ENCODE results near the gene C9orf72. TPM values are rescaled to one million over a fixed set of nuclear protein-coding genes. Genes with fewer than 3 reads are reported as not detected.

Gene C9orf72
- total and polyA plus RNA-seq, 2 donors from 2014 or later, result 5.6 to 16.1 TPM

DNA sequence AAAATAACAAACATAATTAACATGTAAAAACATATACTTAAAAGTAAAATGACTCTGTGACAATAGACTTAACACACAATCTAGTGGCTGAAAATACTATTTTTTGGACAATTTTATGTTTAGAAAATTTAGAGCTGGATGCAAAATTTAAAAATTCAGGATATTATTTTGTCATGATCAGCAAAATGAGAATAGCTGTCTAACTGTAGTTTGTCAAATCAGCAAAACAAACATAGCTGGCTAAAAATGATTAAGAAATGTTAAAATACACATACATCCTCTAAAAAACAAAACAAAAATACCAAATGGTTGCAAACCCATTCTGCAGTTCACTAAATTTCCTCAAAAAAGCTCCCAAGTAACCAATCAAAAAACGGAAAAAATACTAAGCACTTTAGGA, 18.6 kb downstream of the C9orf72 start:
- Histone ChIP-seq H3K9ac (ENCODE audit: low read length in 3 of 3) (no peak overlapping the region), H3K27me3 (ENCODE audit: control insufficient read depth, insufficient read depth, low read length) (no peaks in the 10 kb centered on the region), H3K4me1 (ENCODE audit: control insufficient read depth in 2 of 3, insufficient read depth in 2 of 3, low read depth in 1 of 3, low read length in 3 of 3) (no peaks in the 10 kb centered on the region), H3K9me3 (ENCODE audit: control insufficient read depth in 2 of 3, insufficient read depth in 1 of 3, low read length in 3 of 3) (no peaks in the 10 kb centered on the region), H3K27ac (ENCODE audit: low read depth in 2 of 2, low read length in 2 of 2) (no peak overlapping the region), H3K36me3 (ENCODE audit: control insufficient read depth in 2 of 3, insufficient read depth in 3 of 3, low read length in 3 of 3) (peaks cover 5 to 17% (median 7%) of the 10 kb centered on the region in 3 donors), H3K4me3 (ENCODE audit: low read length in 3 of 3) (no peak overlapping the region)
- no peak for DNase-seq
- intact Hi-C loops (cut with DNase I), result loop anchor here (5.0 kb wide), 1 partner anchor 222 kb away; no protein-coding TSS in a partner anchor
- no peak for FAIRE-seq
- TF ChIP-seq, protein P1, sequence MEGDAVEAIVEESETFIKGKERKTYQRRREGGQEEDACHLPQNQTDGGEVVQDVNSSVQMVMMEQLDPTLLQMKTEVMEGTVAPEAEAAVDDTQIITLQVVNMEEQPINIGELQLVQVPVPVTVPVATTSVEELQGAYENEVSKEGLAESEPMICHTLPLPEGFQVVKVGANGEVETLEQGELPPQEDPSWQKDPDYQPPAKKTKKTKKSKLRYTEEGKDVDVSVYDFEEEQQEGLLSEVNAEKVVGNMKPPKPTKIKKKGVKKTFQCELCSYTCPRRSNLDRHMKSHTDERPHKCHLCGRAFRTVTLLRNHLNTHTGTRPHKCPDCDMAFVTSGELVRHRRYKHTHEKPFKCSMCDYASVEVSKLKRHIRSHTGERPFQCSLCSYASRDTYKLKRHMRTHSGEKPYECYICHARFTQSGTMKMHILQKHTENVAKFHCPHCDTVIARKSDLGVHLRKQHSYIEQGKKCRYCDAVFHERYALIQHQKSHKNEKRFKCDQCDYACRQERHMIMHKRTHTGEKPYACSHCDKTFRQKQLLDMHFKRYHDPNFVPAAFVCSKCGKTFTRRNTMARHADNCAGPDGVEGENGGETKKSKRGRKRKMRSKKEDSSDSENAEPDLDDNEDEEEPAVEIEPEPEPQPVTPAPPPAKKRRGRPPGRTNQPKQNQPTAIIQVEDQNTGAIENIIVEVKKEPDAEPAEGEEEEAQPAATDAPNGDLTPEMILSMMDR (IDR thresholded peaks at IDR 0.05; ENCODE audit: borderline replicate concordance, extremely low read depth, insufficient read depth), result no peak

DNA sequence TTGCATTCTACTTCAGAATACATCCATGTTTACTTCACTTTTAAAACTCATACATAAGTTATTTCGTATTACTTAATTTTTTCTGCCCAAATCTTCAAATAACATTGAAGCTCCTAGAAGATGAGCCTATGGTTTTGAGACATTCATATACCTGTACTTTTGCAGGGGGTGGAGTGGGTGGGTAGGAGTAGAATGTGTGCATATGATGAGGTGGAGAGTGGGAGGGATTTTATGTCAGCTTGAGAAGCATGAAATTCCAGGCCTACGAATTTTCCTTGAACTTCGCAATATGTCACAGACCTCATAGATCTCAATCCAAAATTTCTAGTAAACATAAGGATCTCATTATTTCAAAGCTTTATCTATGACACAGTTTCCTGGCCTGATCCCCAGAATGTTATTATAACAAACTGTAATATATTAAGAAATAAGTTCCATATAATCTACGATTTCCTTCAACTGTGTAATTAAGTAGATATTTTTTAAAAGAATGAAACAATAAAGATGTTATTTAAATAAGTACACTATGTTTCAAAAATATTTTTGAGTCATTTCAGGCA, 24.0 kb downstream of the C9orf72 start:
- no peaks in the 10 kb centered on the region for H3K9me3 ChIP-seq (ENCODE audit: control insufficient read depth in 2 of 3, insufficient read depth in 1 of 3, low read length in 3 of 3)
- no peaks in the 10 kb centered on the region for H3K4me1 ChIP-seq (ENCODE audit: control insufficient read depth in 2 of 3, insufficient read depth in 2 of 3, low read depth in 1 of 3, low read length in 3 of 3)
- H3K9ac ChIP-seq (ENCODE audit: low read length in 3 of 3), result no peak overlapping the region
- TF ChIP-seq, protein P1 (IDR thresholded peaks at IDR 0.05; ENCODE audit: borderline replicate concordance, extremely low read depth, insufficient read depth), result no peak
- DNase-seq, result peak in 1 of 5 donors; percentile 69
- intact Hi-C loops (cut with DNase I), result no loop called here
- no peak overlapping the region for H3K4me3 ChIP-seq (ENCODE audit: low read length in 3 of 3)
- FAIRE-seq, result no peak
- H3K27me3 ChIP-seq (ENCODE audit: control insufficient read depth, insufficient read depth, low read length), result no peaks in the 10 kb centered on the region
- peaks cover 0 to 5% (median 0%) of the 10 kb centered on the region in 3 donors for H3K36me3 ChIP-seq (ENCODE audit: control insufficient read depth in 2 of 3, insufficient read depth in 3 of 3, low read length in 3 of 3)
- no peak overlapping the region for H3K27ac ChIP-seq (ENCODE audit: low read depth in 2 of 2, low read length in 2 of 2)

DNA sequence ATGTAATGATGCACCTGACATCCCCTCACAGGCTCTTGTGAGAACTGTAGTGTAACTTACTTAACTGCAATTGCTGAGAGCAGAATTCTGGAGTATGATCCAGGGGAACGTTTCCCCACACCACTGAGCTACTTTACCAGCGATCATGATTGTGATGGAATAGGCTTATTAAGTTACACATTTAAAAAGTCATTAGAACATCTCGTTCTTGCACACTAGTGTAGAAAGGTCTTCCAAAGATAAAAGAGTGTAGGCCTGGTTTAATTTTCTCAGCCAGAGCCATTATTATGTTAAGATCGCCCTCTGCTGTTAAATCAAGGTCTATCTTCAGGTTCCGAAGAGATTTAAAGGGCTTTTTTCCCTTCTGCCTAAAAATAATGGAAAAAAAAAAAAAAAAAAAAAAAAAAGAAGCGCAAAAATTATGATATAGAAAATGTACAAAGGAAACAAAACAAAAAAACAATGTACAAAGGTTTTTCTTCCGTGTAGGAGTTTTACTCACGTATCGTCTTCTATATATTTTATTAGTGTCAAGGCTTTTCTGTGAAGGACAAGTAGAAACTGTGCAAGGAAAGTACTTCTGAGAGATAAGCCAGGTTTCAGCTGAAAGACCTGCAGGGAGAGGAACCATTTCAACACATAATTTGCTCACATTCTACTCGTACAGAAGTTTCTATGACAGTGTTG, 25.1 kb downstream of the C9orf72 start:
- DNase-seq (peak in 2 of 5 donors; percentile 78 to 79), FAIRE-seq (peak; percentile 97)
- Histone ChIP-seq H3K27ac (ENCODE audit: low read depth in 2 of 2, low read length in 2 of 2) (no peak overlapping the region), H3K9ac (ENCODE audit: low read length in 3 of 3) (no peak overlapping the region), H3K4me3 (ENCODE audit: low read length in 3 of 3) (no peak overlapping the region), H3K27me3 (ENCODE audit: control insufficient read depth, insufficient read depth, low read length) (no peaks in the 10 kb centered on the region), H3K36me3 (ENCODE audit: control insufficient read depth in 2 of 3, insufficient read depth in 3 of 3, low read length in 3 of 3) (peaks cover 0 to 5% (median under 1%) of the 10 kb centered on the region in 3 donors), H3K9me3 (ENCODE audit: control insufficient read depth in 2 of 3, insufficient read depth in 1 of 3, low read length in 3 of 3) (no peaks in the 10 kb centered on the region), H3K4me1 (ENCODE audit: control insufficient read depth in 2 of 3, insufficient read depth in 2 of 3, low read depth in 1 of 3, low read length in 3 of 3) (no peaks in the 10 kb centered on the region)
- TF ChIP-seq, protein P1 (IDR thresholded peaks at IDR 0.05; ENCODE audit: borderline replicate concordance, extremely low read depth, insufficient read depth), result peak; percentile 55
- intact Hi-C loops (cut with DNase I), result no loop called here
